ENCODE data around the gene BCL11B.
A peak's percentile ranks its signal among the peaks of the same experiment; 100 is the strongest.

BCL11B gene

GRCh38 chr14:99237288-99237687 is 34.7 kb downstream of the BCL11B start:
- peaks cover 29% of the 10 kb centered on the region for H3K4me1 ChIP-seq (ENCODE audit: control insufficient read depth, insufficient read depth, low read length)
- H3K4me3 ChIP-seq (ENCODE audit: low read depth, low read length): no peak overlapping the region
- no peaks in the 10 kb centered on the region for H3K27me3 ChIP-seq (ENCODE audit: control insufficient read depth, insufficient read depth, low read length)
- no peak overlapping the region for H3K9ac ChIP-seq (ENCODE audit: low read depth, low read length)
- no peaks in the 10 kb centered on the region for H3K36me3 ChIP-seq (ENCODE audit: control insufficient read depth, insufficient read depth, low read length)
- no peaks in the 10 kb centered on the region for H3K9me3 ChIP-seq (ENCODE audit: control insufficient read depth, insufficient read depth, low read length)

GRCh38 chr14:99236386-99237138 is 35.4 kb downstream of the BCL11B start:
- H3K36me3 ChIP-seq (ENCODE audit: control insufficient read depth, insufficient read depth, low read length): no peaks in the 10 kb centered on the region
- H3K4me3 ChIP-seq (ENCODE audit: low read depth, low read length): no peak overlapping the region
- peaks cover 25% of the 10 kb centered on the region for H3K4me1 ChIP-seq (ENCODE audit: control insufficient read depth, insufficient read depth, low read length)
- H3K9ac ChIP-seq (ENCODE audit: low read depth, low read length): no peak overlapping the region
- no peaks in the 10 kb centered on the region for H3K27me3 ChIP-seq (ENCODE audit: control insufficient read depth, insufficient read depth, low read length)
- H3K9me3 ChIP-seq (ENCODE audit: control insufficient read depth, insufficient read depth, low read length): no peaks in the 10 kb centered on the region

- H3K36me3 ChIP-seq (ENCODE audit: control insufficient read depth, insufficient read depth, low read length): no peaks in the 10 kb centered on the region
- H3K9me3 ChIP-seq (ENCODE audit: control insufficient read depth, insufficient read depth, low read length): no peaks in the 10 kb centered on the region
- H3K4me3 ChIP-seq (ENCODE audit: low read depth, low read length): peak overlapping the region; percentile 51
- H3K9ac ChIP-seq (ENCODE audit: low read depth, low read length): no peak overlapping the region
- peaks cover 23% of the 10 kb centered on the region for H3K4me1 ChIP-seq (ENCODE audit: control insufficient read depth, insufficient read depth, low read length)
- no peaks in the 10 kb centered on the region for H3K27me3 ChIP-seq (ENCODE audit: control insufficient read depth, insufficient read depth, low read length)
Observed at GRCh38 chr14:99235582-99236320, 36.2 kb downstream of the BCL11B start.

- H3K4me1 ChIP-seq (ENCODE audit: control insufficient read depth, insufficient read depth, low read length): peaks cover 21% of the 10 kb centered on the region
- no peaks in the 10 kb centered on the region for H3K36me3 ChIP-seq (ENCODE audit: control insufficient read depth, insufficient read depth, low read length)
- H3K4me3 ChIP-seq (ENCODE audit: low read depth, low read length): peak overlapping the region; percentile 51
- no peak overlapping the region for H3K9ac ChIP-seq (ENCODE audit: low read depth, low read length)
- H3K9me3 ChIP-seq (ENCODE audit: control insufficient read depth, insufficient read depth, low read length): no peaks in the 10 kb centered on the region
- no peaks in the 10 kb centered on the region for H3K27me3 ChIP-seq (ENCODE audit: control insufficient read depth, insufficient read depth, low read length)
Observed at GRCh38 chr14:99234961-99235571, 36.9 kb downstream of the BCL11B start.

DNA sequence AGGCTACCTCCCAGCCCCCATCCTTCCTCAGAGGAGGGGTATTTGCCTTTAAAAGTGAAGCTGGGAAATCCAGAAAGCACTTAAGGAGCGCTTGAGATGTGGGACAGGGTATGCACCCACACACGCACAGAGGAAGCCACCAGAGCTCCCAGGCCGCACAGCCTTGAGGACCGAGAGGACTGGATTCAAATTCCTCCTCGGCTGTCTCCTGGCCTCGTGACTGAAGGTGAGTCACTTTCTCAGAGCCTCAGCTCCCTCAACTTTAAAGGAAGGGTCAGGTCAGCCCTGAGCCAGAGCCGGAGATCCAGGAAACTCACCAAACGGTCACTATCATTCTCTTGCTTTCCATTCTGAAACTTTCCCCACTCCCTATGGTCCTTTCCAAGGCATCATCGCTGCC is 37.6 kb downstream of the BCL11B start:
- no peaks in the 10 kb centered on the region for H3K36me3 ChIP-seq (ENCODE audit: control insufficient read depth, insufficient read depth, low read length)
- no peak overlapping the region for H3K9ac ChIP-seq (ENCODE audit: low read depth, low read length)
- peak overlapping the region; percentile 51 for H3K4me3 ChIP-seq (ENCODE audit: low read depth, low read length)
- H3K9me3 ChIP-seq (ENCODE audit: control insufficient read depth, insufficient read depth, low read length): no peaks in the 10 kb centered on the region
- H3K27me3 ChIP-seq (ENCODE audit: control insufficient read depth, insufficient read depth, low read length): no peaks in the 10 kb centered on the region
- H3K4me1 ChIP-seq (ENCODE audit: control insufficient read depth, insufficient read depth, low read length): peaks cover 21% of the 10 kb centered on the region

GRCh38 chr14:99233222-99234035 is 38.6 kb downstream of the BCL11B start:
- H3K9me3 ChIP-seq (ENCODE audit: control insufficient read depth, insufficient read depth, low read length): no peaks in the 10 kb centered on the region
- H3K4me3 ChIP-seq (ENCODE audit: low read depth, low read length): no peak overlapping the region
- no peaks in the 10 kb centered on the region for H3K36me3 ChIP-seq (ENCODE audit: control insufficient read depth, insufficient read depth, low read length)
- H3K4me1 ChIP-seq (ENCODE audit: control insufficient read depth, insufficient read depth, low read length): peaks cover 21% of the 10 kb centered on the region
- no peaks in the 10 kb centered on the region for H3K27me3 ChIP-seq (ENCODE audit: control insufficient read depth, insufficient read depth, low read length)
- no peak overlapping the region for H3K9ac ChIP-seq (ENCODE audit: low read depth, low read length)

- Histone ChIP-seq H3K9ac (ENCODE audit: low read depth, low read length) (no peak overlapping the region), H3K4me3 (ENCODE audit: low read depth, low read length) (no peak overlapping the region), H3K4me1 (ENCODE audit: control insufficient read depth, insufficient read depth, low read length) (peaks cover 21% of the 10 kb centered on the region), H3K36me3 (ENCODE audit: control insufficient read depth, insufficient read depth, low read length) (no peaks in the 10 kb centered on the region), H3K27me3 (ENCODE audit: control insufficient read depth, insufficient read depth, low read length) (no peaks in the 10 kb centered on the region), H3K9me3 (ENCODE audit: control insufficient read depth, insufficient read depth, low read length) (no peaks in the 10 kb centered on the region)
Observed at GRCh38 chr14:99232714-99233214, 39.2 kb downstream of the BCL11B start.

DNA sequence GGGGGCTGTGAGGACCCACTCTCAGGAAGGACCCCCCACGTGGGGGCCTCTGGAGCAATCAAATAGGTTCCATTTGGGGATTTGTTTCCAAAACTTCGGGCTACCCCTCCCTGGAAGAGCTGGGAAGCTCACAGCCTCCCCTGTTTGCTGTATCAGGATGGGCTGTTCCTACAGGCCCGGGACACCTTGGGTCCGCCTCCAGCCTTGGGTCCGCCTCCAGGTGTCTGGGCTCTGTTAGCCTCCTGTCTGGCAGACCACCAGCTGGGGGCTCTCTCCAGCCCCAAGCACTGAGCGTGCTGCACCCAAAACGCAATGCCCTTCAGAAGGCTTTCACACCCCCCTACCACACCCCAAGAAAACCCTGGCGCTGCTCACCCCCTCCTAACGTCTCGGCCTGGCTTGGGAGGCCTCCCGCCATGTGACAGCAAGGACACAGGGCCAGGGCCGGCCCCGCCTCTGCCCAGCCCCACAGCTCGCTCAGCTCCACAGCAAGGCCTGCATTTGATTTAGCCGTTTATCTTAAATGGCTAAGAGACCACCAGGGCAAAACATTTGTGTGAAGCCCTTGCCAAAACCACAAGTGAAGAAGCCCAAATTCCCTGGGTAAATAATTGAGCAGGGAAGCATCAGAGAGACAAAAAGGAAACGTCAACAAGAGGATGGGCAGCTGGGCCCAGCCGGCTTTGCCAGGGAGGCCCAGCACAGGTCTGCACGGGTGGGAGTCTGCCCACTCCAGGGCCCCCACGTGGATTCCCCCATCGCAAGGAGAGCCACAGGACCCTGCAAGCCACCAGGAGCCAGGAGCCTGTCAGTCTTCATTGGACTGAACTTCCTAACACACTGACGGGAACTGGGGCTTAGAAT is 39.9 kb downstream of the BCL11B start:
- H3K9ac ChIP-seq (ENCODE audit: low read depth, low read length): peak overlapping the region; percentile 16
- H3K27me3 ChIP-seq (ENCODE audit: control insufficient read depth, insufficient read depth, low read length): no peaks in the 10 kb centered on the region
- peaks cover 21% of the 10 kb centered on the region for H3K4me1 ChIP-seq (ENCODE audit: control insufficient read depth, insufficient read depth, low read length)

GRCh38 chr14:99231161-99231849 is 40.7 kb downstream of the BCL11B start:
- H3K27me3 ChIP-seq (ENCODE audit: control insufficient read depth, insufficient read depth, low read length): no peaks in the 10 kb centered on the region
- no peaks in the 10 kb centered on the region for H3K36me3 ChIP-seq (ENCODE audit: control insufficient read depth, insufficient read depth, low read length)
- H3K4me3 ChIP-seq (ENCODE audit: low read depth, low read length): peak overlapping the region; percentile 54
- H3K4me1 ChIP-seq (ENCODE audit: control insufficient read depth, insufficient read depth, low read length): peaks cover 18% of the 10 kb centered on the region
- no peaks in the 10 kb centered on the region for H3K9me3 ChIP-seq (ENCODE audit: control insufficient read depth, insufficient read depth, low read length)
- peak overlapping the region; percentile 16 for H3K9ac ChIP-seq (ENCODE audit: low read depth, low read length)

More for the DNA sequence above, 39.9 kb downstream of the BCL11B start:
- Histone ChIP-seq H3K4me3 (ENCODE audit: low read depth, low read length) (peak overlapping the region; percentile 54), H3K9me3 (ENCODE audit: control insufficient read depth, insufficient read depth, low read length) (no peaks in the 10 kb centered on the region), H3K36me3 (ENCODE audit: control insufficient read depth, insufficient read depth, low read length) (no peaks in the 10 kb centered on the region)
